GM12891 (cell line): ENCODE data around the gene VMA21.

Source experiments
- POLR2A ChIP-seq: IDR thresholded peaks from 2 replicates; pipeline ENCODE4 v1.6.1; 2011; ENCODE audit warnings: low read depth, low read length, control low read depth
- TAF1 ChIP-seq: IDR thresholded peaks from 2 replicates; pipeline ENCODE4 v1.6.1; 2011; ENCODE audit warnings: low read depth, low read length, control low read depth

DNA sequence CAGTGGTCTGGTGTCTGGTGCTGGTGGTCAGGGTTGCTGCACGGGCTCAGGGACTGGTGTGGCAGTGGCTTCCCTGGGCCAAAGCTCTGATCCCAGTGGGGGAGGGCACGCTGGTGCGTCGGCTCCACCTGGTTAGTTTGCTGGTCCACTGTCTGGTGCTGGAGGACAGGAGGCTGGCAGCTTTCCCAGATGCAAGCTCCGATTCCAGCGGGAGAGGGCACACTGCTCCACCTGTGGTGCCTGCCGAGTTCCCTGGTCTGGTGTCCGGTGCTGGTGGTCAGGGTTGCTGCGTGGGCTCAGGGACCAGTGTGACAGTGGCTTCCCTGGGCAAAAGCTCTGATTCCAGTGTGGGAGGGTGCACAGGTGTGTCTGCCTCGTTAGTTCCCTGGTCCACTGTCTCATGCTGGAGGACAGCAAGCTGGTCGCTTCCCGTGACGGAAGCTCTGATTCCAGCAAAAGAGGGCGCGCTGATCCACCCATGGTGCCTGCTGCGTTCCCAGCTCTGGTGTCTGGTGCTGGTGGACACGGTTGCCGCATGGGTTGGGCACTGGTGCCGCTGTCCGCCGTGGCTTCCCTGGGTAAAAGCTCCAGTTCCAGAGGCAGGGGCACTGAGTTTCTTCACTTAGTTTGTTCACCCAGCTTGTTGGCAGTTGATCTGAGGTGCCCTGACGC is 5.8 kb downstream of the VMA21 start:
- TF ChIP-seq TAF1 (no peak), POLR2A (no peak)
